ENCODE data around the gene PNMA8B.

The PNMA8B gene

DNA sequence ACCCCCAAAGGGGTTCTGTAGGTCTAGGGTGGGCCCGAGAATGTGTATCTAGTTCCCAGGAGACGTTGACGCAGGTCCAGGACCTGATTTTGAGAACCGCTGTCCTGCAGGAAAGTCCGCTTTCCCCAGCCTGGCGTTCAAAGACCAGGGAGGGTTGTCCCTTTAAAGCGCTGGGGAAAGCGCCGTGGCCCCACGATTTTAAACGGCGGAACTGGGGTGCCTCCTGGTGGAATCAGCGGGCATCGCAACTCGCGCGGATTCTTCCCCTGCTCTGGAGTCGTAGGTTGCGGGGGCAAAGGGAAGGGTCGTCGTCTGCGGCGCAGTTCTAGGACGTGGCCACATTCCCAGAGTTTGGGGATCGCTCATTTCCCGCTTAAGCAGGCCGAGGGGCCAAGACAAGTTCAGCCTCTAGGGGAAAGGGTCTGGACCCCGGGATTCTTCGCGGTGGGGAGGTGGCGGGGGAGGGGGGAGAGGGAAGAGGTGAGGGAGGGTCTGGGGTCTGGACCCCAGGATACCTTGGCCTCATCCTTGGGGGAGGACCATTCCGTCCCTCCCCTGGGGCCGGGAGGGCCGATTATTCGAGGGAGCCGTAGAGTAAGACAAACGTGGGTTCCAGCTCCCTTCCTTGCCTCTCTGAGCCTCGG lies 7.7 kb downstream of the PNMA8B start:
- peak; percentile 59 for DNase-seq (ENCODE audit: low read depth)

- no peak for DNase-seq (ENCODE audit: low read depth)
Measured at GRCh38 chr19:46487178-46487801, 8.4 kb downstream of the PNMA8B start.

DNA sequence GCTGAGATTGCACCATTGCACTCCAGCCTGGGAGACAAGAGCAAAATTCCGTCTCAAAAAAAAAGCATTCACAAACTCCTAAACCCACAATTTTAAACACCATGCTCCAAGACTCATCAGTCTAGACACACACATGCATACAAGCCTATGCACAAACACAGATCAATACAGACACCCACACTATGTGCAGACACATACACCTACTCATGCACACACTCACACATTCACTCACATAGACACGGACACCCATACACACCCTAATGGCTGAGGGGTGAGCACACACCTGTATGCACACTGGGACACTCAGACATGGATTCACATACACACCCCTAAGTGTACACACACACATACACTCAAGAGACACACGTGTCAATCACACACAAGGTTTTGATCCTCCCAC lies 9.3 kb downstream of the PNMA8B start:
- DNase-seq (ENCODE audit: low read depth), result no peak

DNA sequence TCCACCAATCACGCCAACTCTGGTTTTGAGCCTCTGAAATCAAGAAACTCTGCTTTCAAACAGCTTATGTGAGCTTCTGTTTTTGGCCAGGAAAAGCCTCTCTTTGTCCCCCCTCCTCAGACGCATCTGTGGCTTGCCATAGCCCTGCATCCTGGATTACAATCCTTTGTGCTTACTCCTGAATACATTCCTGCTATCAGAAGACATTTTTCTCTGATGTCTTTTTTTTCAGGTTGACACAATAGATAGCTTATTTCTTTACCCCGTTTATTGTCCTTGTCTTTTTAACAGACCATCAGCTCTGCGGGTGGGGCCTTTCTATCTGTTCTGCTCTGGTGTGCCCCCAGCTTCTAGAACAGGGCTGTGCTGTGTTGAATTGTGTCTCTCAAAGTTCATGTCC lies 11.0 kb downstream of the PNMA8B start:
- no peak for DNase-seq (ENCODE audit: low read depth)

DNA sequence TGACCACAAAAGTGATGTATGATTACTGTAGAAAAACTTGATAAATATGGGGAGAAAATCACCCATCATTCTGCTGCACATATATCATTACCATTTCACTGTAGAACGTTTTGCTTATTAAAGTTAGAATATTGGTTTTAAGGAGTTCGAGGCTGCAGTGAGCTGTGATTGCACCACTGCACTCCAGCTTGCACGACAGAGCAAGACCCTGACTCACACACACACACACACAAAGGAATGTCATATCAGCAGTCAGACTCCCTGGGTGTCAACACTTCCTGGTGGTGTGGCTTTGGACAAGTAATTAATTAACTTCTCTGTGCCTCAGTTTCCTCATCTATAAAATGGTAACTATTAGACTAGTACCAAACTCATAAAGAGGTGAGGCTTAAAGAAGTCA lies 13.0 kb downstream of the PNMA8B start:
- DNase-seq (ENCODE audit: low read depth), result peak; percentile 28

DNA sequence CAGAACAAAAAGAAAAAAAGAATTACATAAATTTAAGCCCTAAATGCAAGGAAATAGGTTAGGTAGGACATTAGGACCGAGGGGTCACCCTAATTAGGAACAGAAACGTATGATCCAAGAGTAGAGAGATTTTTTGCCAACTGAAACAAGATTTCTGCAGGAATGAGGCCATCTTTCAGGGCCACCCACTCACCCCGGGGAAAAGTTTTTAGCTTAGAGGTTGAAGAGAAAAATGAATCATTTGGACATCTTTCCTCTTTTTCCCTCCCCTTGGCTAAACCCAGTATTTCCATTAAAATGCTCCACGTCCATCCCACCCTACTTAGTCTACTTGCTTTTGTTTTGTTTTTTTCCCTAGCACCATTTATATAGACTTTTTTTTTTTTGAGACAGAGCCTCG lies 13.7 kb downstream of the PNMA8B start:
- no peak for DNase-seq (ENCODE audit: low read depth)

- peak; percentile 28 for DNase-seq (ENCODE audit: low read depth)
Measured at GRCh38 chr19:46481223-46481848, 14.3 kb downstream of the PNMA8B start.

- DNase-seq (ENCODE audit: low read depth), result peak; percentile 28
Measured at GRCh38 chr19:46480415-46480814, 15.3 kb downstream of the PNMA8B start.

DNA sequence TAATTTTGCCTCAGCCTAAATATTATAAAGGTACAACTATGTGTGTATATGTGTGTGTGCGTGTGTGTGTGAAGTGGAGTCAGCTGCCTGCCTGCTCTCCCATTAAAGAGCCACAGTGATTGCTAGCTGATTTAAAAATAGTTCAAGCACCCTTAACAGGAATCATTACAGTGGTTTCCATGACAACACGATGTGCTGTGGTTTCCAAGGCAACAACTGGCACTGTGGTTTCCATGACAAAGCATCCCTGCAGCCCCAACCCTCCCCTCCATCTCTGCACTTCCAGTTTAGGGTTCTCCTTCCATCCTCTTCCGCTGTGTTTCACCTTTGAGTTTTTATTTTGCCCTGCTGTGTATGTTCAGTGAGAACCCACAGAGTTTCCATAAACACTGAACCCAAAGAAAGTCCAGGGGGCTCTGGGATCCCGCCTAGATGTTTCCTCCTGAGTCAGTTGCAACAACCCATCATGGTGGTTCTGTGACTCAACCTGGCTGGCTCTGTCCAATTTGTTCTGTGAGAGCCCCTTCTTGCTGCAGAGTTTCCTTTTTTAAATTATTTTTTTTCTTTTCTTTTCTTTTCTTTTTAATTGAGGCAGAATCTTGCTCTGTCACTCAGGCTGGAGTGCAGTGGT lies 17.2 kb downstream of the PNMA8B start:
- DNase-seq (ENCODE audit: low read depth), result peak; percentile 41

DNA sequence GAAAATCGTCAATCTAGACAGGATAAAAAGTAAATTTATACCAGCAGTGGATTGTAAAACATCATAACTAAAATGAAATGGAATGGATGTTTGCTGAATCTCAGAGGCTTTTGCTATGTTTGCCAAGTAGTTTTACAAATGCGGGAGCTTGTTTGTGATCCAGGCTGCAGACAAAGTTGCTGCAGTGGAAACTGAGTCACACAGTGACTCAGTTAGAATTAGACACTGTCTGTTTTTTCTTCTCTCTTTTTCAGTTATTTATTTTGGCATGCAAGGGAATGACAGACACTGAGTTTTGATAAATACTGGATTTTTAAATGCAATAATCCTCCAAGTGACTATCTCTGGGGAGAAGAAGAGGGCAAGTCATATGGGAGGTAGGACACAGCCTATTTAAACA lies 19.7 kb downstream of the PNMA8B start:
- DNase-seq (ENCODE audit: low read depth), result peak; percentile 51

DNA sequence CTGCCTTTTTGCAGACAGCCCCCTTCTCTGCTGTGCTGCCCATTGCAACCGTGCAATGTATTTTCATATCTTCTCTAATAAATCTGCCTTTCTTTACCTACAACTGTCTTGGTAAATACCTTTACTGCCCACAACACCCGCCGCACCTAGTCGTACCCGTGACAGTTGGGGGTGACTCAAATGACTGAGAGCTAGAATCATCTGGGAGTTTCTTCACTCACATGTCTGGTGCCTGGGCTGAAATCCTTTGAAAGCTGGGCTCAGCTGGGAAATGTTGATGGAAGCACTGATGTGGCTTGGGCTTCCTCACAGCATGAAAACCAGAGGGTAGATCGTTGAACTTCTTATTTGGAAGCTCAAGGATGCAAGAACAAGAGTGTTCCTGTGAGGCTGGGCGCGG lies 21.5 kb downstream of the PNMA8B start:
- no peak for DNase-seq (ENCODE audit: low read depth)

DNA sequence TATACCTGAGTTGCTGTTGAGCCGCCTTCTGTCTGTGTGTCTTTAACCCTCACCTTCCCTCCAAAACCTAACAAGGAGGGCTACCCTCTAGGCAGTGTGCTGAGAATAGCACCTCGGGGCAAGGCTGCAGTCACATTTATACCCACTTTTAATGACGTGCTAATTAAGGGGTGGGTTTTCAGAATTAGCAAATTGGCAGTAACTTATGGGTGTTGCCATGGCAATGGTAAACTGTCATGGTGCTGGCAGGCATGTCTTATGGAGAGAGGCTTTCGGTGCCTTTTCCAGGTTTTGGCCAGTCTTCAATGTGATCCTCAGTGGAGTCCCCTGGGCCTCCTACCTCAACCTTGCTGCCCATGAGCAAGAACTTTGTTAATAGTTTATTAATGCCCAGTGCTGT lies 23.1 kb downstream of the PNMA8B start:
- DNase-seq (ENCODE audit: low read depth), result no peak

DNA sequence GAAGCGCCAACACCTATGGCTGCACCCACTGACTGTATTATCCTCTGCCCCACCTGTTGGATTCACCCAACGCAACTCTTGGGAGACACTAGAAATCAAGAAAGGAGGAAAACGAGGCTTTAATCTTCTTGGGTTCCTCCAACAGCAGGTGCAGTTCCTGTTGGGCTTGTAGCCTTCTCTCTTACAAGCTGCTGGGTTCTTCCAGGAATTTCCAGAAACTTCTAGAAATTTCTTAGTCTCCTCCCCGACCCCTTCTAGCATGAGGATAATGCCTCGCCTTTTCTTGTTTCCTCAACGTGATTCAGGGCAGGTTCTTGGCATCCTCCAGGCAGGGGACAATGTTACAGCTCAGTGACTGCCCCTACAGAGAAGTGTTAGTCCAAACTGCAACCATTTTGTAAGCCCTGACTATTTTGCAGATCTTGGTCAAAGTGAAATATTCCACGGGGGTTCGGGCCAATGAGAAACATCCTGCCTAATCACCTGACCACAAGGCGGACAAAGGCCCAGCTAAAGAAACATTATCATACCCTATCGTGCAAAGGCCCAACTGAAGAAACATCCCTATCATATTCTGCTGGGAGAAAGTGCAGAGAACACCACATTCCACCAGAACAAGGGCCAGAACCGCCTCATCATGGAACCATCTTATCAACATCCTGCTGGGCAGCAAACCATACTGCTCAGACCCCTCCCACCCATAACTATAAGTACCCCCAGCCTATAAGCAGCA lies 23.7 kb downstream of the PNMA8B start:
- peak; percentile 50 for DNase-seq (ENCODE audit: low read depth)

GRCh38 chr19:46471116-46471733 lies 24.4 kb downstream of the PNMA8B start, which contains the start of gene PNMA8A:
PNMA8A (minus strand) TSS chr19:46471563; CDS start chr19:46471035, 528 bp downstream.
- peak; percentile 84 for DNase-seq (ENCODE audit: low read depth)

DNA sequence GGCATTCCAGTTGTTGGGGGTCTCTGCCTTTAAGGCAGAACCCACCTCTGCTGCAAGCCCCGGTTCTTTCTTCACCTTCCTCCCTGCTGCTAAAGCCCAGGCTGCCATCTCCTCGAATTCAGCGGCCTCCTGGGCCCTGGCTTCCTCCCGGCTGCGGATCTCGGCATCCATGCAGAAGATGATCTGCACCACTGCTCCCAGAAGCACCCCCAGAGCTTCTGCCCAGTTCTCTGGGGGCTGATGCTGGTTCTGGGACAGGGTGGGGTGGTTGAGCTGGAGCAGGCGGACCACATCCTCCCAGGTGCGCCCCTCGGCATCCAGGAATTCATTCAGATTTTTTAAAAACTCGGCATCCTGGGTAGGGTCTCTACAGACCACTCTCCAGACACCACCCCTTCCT lies 25.3 kb downstream of the PNMA8B start:
- no peak for DNase-seq (ENCODE audit: low read depth)

- DNase-seq (ENCODE audit: low read depth), result no peak
Measured at GRCh38 chr19:46469541-46470185, 26.0 kb downstream of the PNMA8B start.

GRCh38 chr19:46466536-46467196 lies 29.0 kb downstream of the PNMA8B start:
- peak; percentile 92 for DNase-seq (ENCODE audit: low read depth)

GRCh38 chr19:46463516-46463915 lies 32.2 kb downstream of the PNMA8B start:
- DNase-seq (ENCODE audit: low read depth), result no peak

- no peak for DNase-seq (ENCODE audit: low read depth)
Measured at GRCh38 chr19:46461537-46461936, 34.1 kb downstream of the PNMA8B start.

- DNase-seq (ENCODE audit: low read depth), result no peak
Measured at GRCh38 chr19:46460981-46461380, 34.7 kb downstream of the PNMA8B start.

DNA sequence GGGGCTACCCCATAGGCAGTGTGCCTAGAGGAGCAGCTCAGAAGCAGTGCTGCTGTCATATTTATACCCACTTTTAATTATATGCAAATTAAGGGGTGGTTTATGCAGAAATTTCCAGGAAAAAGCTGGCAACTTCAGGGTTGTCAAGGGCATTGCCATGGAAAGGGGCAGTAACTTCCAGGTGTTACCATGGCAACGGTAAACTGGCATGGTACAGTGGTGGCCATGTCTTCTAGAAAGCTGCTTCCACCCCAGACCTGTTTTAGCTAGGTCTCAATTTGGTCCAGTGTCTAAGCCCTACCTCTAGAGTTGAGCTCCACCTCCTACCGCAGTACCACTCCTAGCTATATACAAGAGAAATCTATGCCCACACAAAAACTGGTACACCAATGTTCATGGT lies 35.6 kb downstream of the PNMA8B start:
- DNase-seq (ENCODE audit: low read depth), result no peak

All from iris pigment epithelial cell (primary cell).